Astrocyte (in vitro differentiated cells and primary cell): ENCODE data around the gene MKNK1. TPM values are rescaled to one million over a fixed set of nuclear protein-coding genes. Genes with fewer than 3 reads are reported as not detected.

ENCODE experiments used
- DNase-seq: peaks from one replicate; pipeline ENCODE4 v3.0.0-alpha.2; 2010; ENCODE audit warnings: low read depth
- FAIRE-seq: peaks from 2 replicates; lab custom pipeline; 2011; peaks lifted over from hg19 to GRCh38; lab: Jason Lieb, UNC
- H2AFZ ChIP-seq: 2 replicates; pipeline ENCODE4 v1.6.0; 2012; ENCODE audit warnings: low read depth, low read length, inconsistent platforms
- H3K27ac ChIP-seq: 2 replicates; pipeline ENCODE4 v1.5.1; 2011; ENCODE audit warnings: low read depth, low read length, inconsistent platforms
- H3K27me3 ChIP-seq: 2 replicates; pipeline ENCODE4 v1.6.0; 2011; ENCODE audit warnings: low read length, inconsistent platforms; ENCODE audit not compliant: insufficient read depth
- H3K36me3 ChIP-seq: 2 replicates; pipeline ENCODE4 v1.5.1; 2011; ENCODE audit warnings: low read length, inconsistent platforms; ENCODE audit not compliant: insufficient read depth
- H3K4me1 ChIP-seq: 2 replicates; pipeline ENCODE4 v1.5.1; 2011; ENCODE audit warnings: low read length, inconsistent platforms; ENCODE audit not compliant: insufficient read depth
- H3K4me2 ChIP-seq: 2 replicates; pipeline ENCODE4 v1.6.0; 2012; ENCODE audit warnings: low read length, inconsistent platforms
- H3K4me3 ChIP-seq: 2 replicates; pipeline ENCODE4 v1.5.1; 2011; ENCODE audit warnings: low read depth, mild to moderate bottlenecking, low read length, inconsistent platforms; ENCODE audit not compliant: insufficient read depth
- H3K79me2 ChIP-seq: 2 replicates; pipeline ENCODE4 v1.6.0; 2012; ENCODE audit warnings: mild to moderate bottlenecking, low read length, inconsistent platforms; ENCODE audit not compliant: insufficient read depth
- H3K9ac ChIP-seq: 2 replicates; pipeline ENCODE4 v1.6.0; 2012; ENCODE audit warnings: mild to moderate bottlenecking, low read length, inconsistent platforms
- H3K9me3 ChIP-seq: 2 replicates; pipeline ENCODE4 v1.5.1; 2012; ENCODE audit warnings: low read depth, mild to moderate bottlenecking, low read length, inconsistent platforms; ENCODE audit not compliant: insufficient read depth
- H4K20me1 ChIP-seq: 2 replicates; pipeline ENCODE4 v1.6.0; 2012; ENCODE audit warnings: low read length, inconsistent platforms; ENCODE audit not compliant: insufficient read depth
- H3K27ac Mint-ChIP-seq: one replicate; pipeline ENCODE4 v1.8.0; 2021; ENCODE audit warnings: mild to moderate bottlenecking, mixed read lengths; ENCODE audit not compliant: unreplicated experiment
- H3K27me3 Mint-ChIP-seq: one replicate; pipeline ENCODE4 v1.8.0; 2021; ENCODE audit warnings: low read depth, mixed read lengths; ENCODE audit not compliant: unreplicated experiment
- H3K36me3 Mint-ChIP-seq: one replicate; pipeline ENCODE4 v1.8.0; 2021; ENCODE audit warnings: low read depth, mixed read lengths; ENCODE audit not compliant: unreplicated experiment
- H3K4me1 Mint-ChIP-seq: one replicate; pipeline ENCODE4 v1.8.0; 2021; ENCODE audit warnings: low read depth, mixed read lengths; ENCODE audit not compliant: unreplicated experiment
- H3K4me3 Mint-ChIP-seq: one replicate; pipeline ENCODE4 v1.8.0; 2021; ENCODE audit warnings: mild to moderate bottlenecking, moderate library complexity, mixed read lengths; ENCODE audit not compliant: unreplicated experiment
- H3K9me3 Mint-ChIP-seq: one replicate; pipeline ENCODE4 v1.8.0; 2021; ENCODE audit warnings: mild to moderate bottlenecking, mixed read lengths; ENCODE audit not compliant: unreplicated experiment
- CTCF ChIP-seq: IDR thresholded peaks from 2 replicates; pipeline ENCODE4 v1.5.1; 2011; ENCODE audit warnings: low read depth, mild to moderate bottlenecking, inconsistent platforms, low read length, moderate library complexity; ENCODE audit not compliant: insufficient read depth
- EZH2 ChIP-seq: IDR thresholded peaks from 2 replicates; pipeline ENCODE4 v1.6.1; 2012; ENCODE audit warnings: mild to moderate bottlenecking, low read length, inconsistent platforms; ENCODE audit not compliant: insufficient read depth
- total RNA-seq: library from RNA; stranded (reverse); gene quantifications from 2 replicates; pipeline ENCODE4 v1.2.1, GENCODE V29; 2021

Gene MKNK1
- total RNA-seq, 1 donor from 2014 or later, result 26.9 TPM

- Histone ChIP-seq H3K4me2 (no peak overlapping the region), H2AFZ (no peak overlapping the region), H3K4me1 (peaks cover 34% of the 10 kb centered on the region), H3K27ac (no peak overlapping the region), H3K27me3 (peaks cover 17% of the 10 kb centered on the region), H3K4me3 (no peak overlapping the region), H3K9me3 (no peaks in the 10 kb centered on the region), H3K9ac (no peak overlapping the region), H3K79me2 (no peaks in the 10 kb centered on the region), H4K20me1 (no peaks in the 10 kb centered on the region), H3K36me3 (no peaks in the 10 kb centered on the region)
- H3K27me3 Mint-ChIP-seq, result peaks cover 20% of the 10 kb centered on the region
- H3K4me3 Mint-ChIP-seq, result no peak overlapping the region
- H3K9me3 Mint-ChIP-seq, result no peaks in the 10 kb centered on the region
- H3K4me1 Mint-ChIP-seq, result peaks cover 49% of the 10 kb centered on the region
- FAIRE-seq, result no peak
- TF ChIP-seq EZH2 (no peak), CTCF (no peak)
- H3K36me3 Mint-ChIP-seq, result no peaks in the 10 kb centered on the region
- DNase-seq, result no peak
- H3K27ac Mint-ChIP-seq, result peak overlapping the region; percentile 41
Observed at GRCh38 chr1:46517932-46518498, 86.1 kb downstream of the MKNK1 start.

- Histone ChIP-seq H4K20me1 (no peaks in the 10 kb centered on the region), H3K9me3 (no peaks in the 10 kb centered on the region), H3K9ac (no peak overlapping the region), H3K4me1 (peaks cover 25% of the 10 kb centered on the region), H3K4me3 (no peak overlapping the region), H3K79me2 (no peaks in the 10 kb centered on the region), H3K27ac (no peak overlapping the region), H3K36me3 (no peaks in the 10 kb centered on the region), H3K27me3 (peaks cover 17% of the 10 kb centered on the region), H3K4me2 (peak overlapping the region; percentile 5), H2AFZ (no peak overlapping the region)
- DNase-seq, result no peak
- Mint-ChIP-seq H3K4me3 (no peak overlapping the region), H3K4me1 (peaks cover 50% of the 10 kb centered on the region), H3K27me3 (peaks cover 25% of the 10 kb centered on the region), H3K36me3 (no peaks in the 10 kb centered on the region), H3K27ac (peak overlapping the region; percentile 34), H3K9me3 (no peaks in the 10 kb centered on the region)
- FAIRE-seq, result no peak
- TF ChIP-seq EZH2, result no peak
- TF ChIP-seq CTCF, result no peak
Observed at GRCh38 chr1:46517010-46517600, 87.0 kb downstream of the MKNK1 start.
